Measurements from ENCODE around the gene TSC2.

DNA sequence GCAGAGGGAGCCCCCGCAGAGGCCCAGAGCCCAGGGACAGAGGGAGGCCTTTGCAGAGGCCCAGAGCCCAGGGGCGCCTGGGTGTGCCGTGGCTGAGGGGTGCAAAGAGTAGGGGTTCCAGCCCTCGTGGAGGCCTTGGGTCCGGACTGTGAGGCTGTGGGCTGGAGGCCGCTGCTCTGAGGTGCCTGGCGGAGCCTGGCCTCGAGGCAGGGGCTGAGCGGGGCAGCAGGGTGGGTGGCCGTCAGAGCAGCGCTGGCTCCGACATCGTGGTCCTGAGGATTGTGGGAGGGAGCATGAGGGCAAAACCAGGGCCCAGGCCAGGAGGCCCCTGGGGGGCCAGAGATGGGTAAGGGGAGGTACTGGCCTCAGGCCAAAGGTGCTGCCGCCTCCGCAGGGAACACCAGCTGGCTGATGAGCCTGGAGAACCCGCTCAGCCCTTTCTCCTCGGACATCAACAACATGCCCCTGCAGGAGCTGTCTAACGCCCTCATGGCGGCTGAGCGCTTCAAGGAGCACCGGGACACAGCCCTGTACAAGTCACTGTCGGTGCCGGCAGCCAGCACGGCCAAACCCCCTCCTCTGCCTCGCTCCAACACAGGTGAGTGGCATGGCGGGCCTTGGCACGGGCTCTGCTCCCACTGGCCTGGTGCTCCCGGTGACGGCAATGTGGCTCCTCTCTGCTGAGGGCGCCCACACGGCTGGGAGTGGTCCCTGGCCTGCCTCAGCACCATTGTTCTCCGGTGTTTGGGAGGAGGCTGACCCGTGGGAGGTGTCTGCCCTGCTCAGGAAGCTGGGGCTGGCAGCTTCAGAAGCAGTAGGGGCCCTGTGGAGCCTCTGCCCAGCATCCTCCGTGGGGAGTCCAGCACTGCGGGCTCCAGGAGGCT lies 33.7 kb downstream of the TSC2 start:
- TF ChIP-seq EP300 (IDR thresholded peaks at IDR 0.05; ENCODE audit: low read depth in 2 of 2, low read length in 2 of 2) (no peak), EP300 (CRISPR knock-in tag; IDR thresholded peaks at IDR 0.05; ENCODE audit: borderline replicate concordance) (no peak), ZNF124 (CRISPR knock-in tag; IDR thresholded peaks at IDR 0.05) (no peak), HCFC1 (IDR thresholded peaks at IDR 0.05; ENCODE audit: low read depth, low read length) (no peak), FOXM1 (CRISPR knock-in tag; IDR thresholded peaks at IDR 0.05) (no peak), ZNF75D (CRISPR knock-in tag; IDR thresholded peaks at IDR 0.05; ENCODE audit: borderline replicate concordance) (no peak), KLF6 (CRISPR knock-in tag; IDR thresholded peaks at IDR 0.05) (no peak), ZNF296 (CRISPR knock-in tag; conservative IDR thresholded peaks at IDR 0.05) (no peak), HIVEP1 (CRISPR knock-in tag; IDR thresholded peaks at IDR 0.05) (no peak)
- TF ChIP-seq, protein P1, sequence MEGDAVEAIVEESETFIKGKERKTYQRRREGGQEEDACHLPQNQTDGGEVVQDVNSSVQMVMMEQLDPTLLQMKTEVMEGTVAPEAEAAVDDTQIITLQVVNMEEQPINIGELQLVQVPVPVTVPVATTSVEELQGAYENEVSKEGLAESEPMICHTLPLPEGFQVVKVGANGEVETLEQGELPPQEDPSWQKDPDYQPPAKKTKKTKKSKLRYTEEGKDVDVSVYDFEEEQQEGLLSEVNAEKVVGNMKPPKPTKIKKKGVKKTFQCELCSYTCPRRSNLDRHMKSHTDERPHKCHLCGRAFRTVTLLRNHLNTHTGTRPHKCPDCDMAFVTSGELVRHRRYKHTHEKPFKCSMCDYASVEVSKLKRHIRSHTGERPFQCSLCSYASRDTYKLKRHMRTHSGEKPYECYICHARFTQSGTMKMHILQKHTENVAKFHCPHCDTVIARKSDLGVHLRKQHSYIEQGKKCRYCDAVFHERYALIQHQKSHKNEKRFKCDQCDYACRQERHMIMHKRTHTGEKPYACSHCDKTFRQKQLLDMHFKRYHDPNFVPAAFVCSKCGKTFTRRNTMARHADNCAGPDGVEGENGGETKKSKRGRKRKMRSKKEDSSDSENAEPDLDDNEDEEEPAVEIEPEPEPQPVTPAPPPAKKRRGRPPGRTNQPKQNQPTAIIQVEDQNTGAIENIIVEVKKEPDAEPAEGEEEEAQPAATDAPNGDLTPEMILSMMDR (CRISPR knock-in tag; IDR thresholded peaks at IDR 0.05) = no peak
